ENCODE results near the gene LRRC8A.

DNA sequence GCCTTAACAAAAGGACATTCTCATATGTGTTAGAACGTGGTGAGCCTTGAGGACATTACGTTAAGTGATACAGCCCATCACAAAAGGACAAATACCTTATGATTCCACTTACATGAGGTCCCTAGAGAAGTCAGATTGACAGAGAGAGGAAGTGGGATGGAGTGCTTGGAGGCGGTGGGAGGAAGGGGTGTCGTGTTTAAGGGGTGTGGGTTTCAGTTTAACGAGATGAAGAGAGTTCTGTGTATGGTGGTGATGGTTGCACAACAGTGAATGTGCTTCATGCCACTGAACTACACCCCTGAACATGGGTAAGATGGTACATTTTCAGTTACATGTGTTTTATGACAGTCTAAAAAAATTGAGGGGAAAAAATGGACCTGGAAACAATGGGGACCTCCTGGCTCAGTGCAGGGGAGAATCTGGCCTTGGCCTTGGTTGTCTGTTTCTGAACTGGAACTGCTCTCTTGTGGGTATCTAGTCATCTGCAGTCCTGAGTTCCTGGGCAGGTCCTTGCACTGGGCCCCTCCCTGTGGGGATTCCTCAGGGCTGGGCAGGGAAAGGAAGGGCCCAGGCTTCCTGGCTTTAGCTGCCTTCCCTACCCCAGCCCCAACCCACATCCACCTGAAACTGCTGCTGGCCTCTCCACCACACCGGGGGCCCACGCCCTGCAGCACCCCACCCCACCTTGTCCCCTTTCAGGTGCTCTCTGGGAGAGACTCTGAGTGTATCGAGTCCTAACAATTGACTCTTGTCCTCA, 17.8 kb downstream of the LRRC8A start:
- no peak for TF ChIP-seq CTCF (IDR thresholded peaks at IDR 0.05; ENCODE audit: low read depth, low read length)
- no peak for TF ChIP-seq EZH2phosphoT487 (IDR thresholded peaks at IDR 0.05; ENCODE audit: low read depth)

Data from OCI-LY3 (cell line).